T-helper 1 cell (primary cell): ENCODE data around the gene ZNF45.
"Not testable (repeated sequence)": the region's sequence is repeated elsewhere in the genome, so short reads cannot be mapped to it uniquely, and the experiment has no call there.

Source experiments
- DNase-seq, 5 donors: peaks; one replicate each; pipeline ENCODE4 v3.0.0-alpha.2; 2012 to 2020

The ZNF45 gene

DNA sequence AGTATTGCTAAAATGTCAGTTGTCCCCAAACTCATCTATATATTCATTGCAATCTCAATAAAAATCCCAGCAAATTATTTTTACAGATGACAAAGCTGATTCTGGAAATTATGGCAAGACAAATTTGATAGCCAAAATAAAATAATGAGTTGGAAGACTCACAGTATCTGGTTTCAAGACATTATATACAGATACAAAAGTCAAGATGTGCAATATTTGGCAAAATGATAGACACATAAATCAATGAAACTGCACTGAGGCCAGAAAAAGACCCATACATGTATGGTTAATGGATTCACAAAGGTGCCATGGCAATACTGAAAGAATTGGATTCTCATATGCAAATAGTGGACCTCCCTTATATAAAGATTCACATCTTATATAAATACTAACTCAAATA is 24.2 kb downstream of the ZNF45 start:
- no peak for DNase-seq

- DNase-seq: no peak
These were observed 26.4 kb downstream of the ZNF45 start for GRCh38 chr19:43908659-43909058.

DNA sequence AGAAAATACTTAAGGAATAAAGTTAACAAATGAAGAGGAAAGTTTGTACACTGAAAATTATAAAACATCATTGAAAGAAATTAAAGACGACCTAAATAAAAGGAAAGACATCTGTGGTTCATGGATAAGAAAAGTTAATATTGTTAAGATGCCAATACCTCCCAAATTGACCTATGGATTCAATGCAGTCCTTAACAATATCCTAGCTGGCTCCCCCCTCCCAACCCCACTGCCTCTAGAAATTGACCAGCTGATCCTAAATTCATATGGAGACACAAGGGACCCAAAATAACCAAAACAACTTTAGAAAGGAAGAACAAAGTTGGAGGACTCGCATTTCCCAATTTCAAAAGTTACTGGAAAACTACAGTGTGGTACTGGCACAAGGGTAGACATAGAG is 28.3 kb downstream of the ZNF45 start:
- no peak for DNase-seq

- DNase-seq: no peak
These were observed 29.2 kb downstream of the ZNF45 start for GRCh38 chr19:43905897-43906296.

GRCh38 chr19:43902399-43902798 is 32.7 kb downstream of the ZNF45 start:
- DNase-seq: no peak

- DNase-seq: peak; percentile 23 to 57 (median 45)
These were observed 33.4 kb downstream of the ZNF45 start for GRCh38 chr19:43901395-43902390.

DNA sequence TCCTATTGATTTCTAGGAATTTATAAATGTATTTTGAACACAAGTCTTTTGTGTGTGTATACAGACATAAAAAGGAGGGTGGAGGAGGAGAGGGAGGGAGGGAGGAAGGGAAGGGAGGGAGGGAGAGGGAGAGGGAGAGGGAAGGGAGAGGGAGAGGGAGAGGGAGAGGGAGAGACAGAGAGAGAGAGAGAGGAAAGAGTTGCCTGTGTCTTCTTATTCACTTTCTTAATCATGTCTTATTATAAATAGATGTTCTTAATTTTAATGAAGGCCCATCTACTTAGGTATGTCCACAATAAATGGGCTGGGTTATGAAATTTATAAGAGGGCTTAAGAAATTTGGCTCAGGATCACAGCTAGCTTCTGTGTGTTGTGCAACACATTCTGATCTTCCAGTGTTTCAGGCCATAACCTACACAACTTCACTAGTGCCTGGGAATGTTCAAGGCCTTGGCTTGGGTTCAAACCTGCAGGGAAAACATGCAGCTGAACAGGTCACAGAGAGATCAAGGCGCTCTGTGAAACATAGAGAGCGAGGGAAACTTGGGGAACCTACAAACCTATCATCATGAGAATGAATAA is 39.3 kb downstream of the ZNF45 start:
- no peak for DNase-seq

- no peak for DNase-seq
These were observed 51.2 kb downstream of the ZNF45 start, which contains the start of gene ZNF404 for GRCh38 chr19:43883864-43884263. ZNF404 (minus strand) TSS chr19:43883964.

GRCh38 chr19:43880483-43880882 is 54.6 kb downstream of the ZNF45 start:
- DNase-seq: no peak

DNA sequence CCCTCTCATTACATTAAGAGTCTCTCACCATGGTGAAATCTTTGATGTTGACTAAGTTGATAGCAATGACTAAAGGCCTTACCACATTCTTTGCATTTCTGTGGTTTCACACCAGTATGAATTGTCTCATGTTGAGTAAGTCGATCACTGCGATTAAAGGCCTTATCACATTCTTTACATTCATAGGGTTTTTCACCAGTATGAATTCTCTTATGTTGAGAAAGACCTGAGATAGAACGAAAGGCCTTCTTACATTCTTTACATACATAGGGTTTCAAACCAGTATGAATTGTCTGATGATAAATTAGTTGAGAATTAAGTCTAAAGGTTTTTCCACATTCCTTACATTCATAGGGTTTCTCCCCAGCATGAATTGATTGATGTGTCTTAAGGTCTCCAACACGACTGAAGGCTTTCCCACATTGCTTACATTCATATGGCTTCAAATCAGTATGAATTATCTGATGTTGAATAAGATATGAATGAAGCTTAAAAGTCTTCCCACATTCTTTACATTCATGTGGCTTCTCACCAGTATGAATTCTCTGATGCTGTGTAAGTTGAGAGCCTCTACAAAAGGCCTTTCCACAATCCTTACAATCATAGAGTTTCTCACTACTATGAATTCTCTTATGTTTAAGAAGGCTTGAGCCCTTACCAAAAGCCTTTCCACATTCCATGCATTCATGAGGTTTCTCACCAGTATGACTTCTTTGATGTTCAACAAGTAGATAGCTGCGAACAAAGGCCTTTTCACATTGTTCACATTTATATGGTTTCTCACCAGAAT is 62.3 kb downstream of the ZNF45 start:
- no peak for DNase-seq

DNA sequence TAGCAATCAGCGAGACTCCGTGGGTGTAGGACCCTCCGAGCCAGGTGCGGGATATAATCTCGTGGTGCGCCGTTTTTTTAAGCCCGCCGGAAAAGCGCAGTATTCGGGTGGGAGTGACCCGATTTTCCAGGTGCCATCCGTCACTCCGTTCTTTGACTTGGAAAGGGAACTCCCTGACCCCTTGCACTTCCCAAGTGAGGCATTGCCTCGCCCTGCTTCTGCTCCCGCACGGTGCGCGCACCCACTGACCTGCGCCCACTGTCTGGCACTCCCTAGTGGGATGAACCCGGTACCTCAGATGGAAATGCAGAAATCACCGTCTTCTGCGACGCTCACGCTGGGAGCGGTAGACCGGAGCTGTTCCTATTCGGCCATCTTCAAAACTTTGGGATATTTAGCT is 68.2 kb downstream of the ZNF45 start:
- not testable (repeated sequence) for DNase-seq
